ENCODE data around the gene SLAMF1. TPM values are rescaled to one million over a fixed set of nuclear protein-coding genes. Genes with fewer than 3 reads are reported as not detected.
A peak's percentile ranks its signal among the peaks of the same experiment; 100 is the strongest.

SLAMF1 gene
- total and polyA plus RNA-seq, 9 of the 15 experiments (the other 6 are each of a cell fraction or from before 2014, with no cell fraction given): 0.04 to 0.17 (median 0.11) TPM; not detected in 4

GRCh38 chr1:160570840-160571239, 76.0 kb downstream of the SLAMF1 start (continued):
- TF ChIP-seq YY1 (IDR thresholded peaks at IDR 0.05; ENCODE audit: borderline replicate concordance in 1 of 3, control insufficient read depth in 1 of 3, extremely low read depth in 1 of 3, insufficient read depth in 3 of 3, insufficient read length in 1 of 3, insufficient replicate concordance in 2 of 3, low read depth in 1 of 3, low read length in 2 of 3): no peak
- no peak for TF ChIP-seq ZC3H11A (IDR thresholded peaks at IDR 0.05; ENCODE audit: low read depth, low read length)
- peak; percentile 8; the same call in 1 of the 2 replicates for TF ChIP-seq MAFF (IDR thresholded peaks at IDR 0.05; ENCODE audit: low read length)
- TF ChIP-seq ZBTB43 (CRISPR knock-in tag; IDR thresholded peaks at IDR 0.05): no peak
- no peak for TF ChIP-seq ZKSCAN3 (CRISPR knock-in tag; IDR thresholded peaks at IDR 0.05)
- 0 out of 2 replicates have a peak, but pooled peaks have one; percentile 7 for TF ChIP-seq CBFA2T3 (IDR thresholded peaks at IDR 0.05)
- TF ChIP-seq GMEB1 (CRISPR knock-in tag; IDR thresholded peaks at IDR 0.05): no peak
- TF ChIP-seq ZNF431 (CRISPR knock-in tag; IDR thresholded peaks at IDR 0.05): no peak
- TF ChIP-seq KLF1 (tag; IDR thresholded peaks at IDR 0.05): no peak
- TF ChIP-seq ZNF134 (CRISPR knock-in tag; conservative IDR thresholded peaks at IDR 0.05): no peak
- no peak for TF ChIP-seq THRB (CRISPR knock-in tag; conservative IDR thresholded peaks at IDR 0.05)
- no peak for TF ChIP-seq MEIS2 (IDR thresholded peaks at IDR 0.05; ENCODE audit: partially characterized antibody)
- TF ChIP-seq ZNF583 (CRISPR knock-in tag; IDR thresholded peaks at IDR 0.05): no peak
- no peak for TF ChIP-seq ZNF253 (CRISPR knock-in tag; conservative IDR thresholded peaks at IDR 0.05)
- TF ChIP-seq MTA3 (IDR thresholded peaks at IDR 0.05; ENCODE audit: borderline replicate concordance): no peak
